T1000 (cell line): ENCODE results near the gene PATZ1.

ENCODE experiments used
- DNase-seq: peaks from one replicate; lab custom pipeline; 2025; ENCODE audit warnings: mixed read lengths; lab: John Stamatoyannopoulos, UW

The PATZ1 gene

DNA sequence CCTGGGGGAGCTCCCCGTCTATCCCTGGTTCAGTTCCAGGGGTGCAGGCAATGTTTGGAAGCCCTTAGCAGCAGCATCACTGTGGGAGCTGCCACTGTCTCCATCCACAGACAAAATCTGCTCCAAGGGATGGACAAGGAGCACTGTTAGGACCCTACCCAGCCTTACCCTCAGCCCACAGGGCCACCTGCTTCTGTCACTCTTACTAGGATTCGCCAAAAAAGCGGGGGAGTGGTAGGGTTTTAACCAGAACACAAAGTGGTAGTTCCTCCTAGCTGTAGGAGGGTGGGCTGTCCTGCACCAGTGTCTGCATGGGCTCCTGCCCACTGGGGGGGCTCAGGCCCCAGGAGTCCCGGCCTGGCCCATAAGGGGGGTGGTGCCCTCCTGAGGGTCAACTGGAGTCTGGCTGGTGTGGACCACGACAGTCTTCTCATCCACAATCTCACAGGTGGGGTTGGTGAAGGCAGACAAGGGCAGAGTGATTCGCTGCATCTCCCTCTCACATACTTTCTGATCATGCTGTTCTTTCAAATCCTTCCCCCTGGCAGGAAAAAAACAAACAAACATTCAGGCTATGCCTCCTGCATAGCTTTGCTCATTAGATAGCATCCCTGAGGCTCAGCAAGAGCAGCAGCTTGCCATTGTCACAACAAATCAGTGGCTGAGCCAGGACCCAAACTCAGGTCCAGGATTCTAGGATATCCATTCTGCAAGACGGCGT is 63.2 kb downstream of the PATZ1 start:
- no peak for DNase-seq

DNA sequence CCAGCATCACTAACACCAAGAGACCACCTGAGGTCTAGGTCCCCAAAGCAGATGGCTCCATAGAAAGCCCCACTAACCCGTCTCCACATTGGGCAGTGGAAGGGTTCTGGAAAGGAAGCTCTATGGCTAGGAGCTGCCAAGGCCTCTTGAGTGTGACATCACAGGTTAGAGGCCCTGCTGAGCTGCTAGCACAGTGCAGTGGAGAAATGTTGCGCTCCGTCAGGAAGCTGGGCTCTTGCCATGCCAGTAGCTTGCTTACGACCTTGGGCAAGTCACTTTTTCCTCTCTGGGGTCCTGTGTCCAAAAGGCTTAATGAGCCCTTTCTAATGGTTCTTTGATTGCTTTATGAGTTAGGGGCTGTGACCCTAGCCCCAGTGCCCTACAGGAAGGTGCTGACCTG is 64.4 kb downstream of the PATZ1 start:
- no peak for DNase-seq

DNA sequence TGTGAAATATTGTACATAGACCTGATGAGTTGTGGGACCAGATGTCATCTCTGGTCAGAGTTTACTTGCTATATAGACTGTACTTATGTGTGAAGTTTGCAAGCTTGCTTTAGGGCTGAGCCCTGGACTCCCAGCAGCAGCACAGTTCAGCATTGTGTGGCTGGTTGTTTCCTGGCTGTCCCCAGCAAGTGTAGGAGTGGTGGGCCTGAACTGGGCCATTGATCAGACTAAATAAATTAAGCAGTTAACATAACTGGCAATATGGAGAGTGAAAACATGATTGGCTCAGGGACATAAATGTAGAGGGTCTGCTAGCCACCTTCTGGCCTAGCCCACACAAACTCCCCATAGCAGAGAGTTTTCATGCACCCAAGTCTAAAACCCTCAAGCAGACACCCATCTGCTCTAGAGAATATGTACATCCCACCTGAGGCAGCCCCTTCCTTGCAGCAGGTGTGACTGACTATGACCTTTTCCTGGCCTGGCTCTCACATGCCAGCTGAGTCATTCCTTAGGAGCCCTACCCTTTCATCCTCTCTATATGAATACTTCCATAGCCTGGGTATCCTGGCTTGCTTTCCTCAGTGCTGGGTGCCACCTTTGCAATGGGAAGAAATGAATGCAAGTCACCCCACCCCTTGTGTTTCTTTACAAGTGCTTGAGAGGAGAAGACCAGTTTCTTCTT is 66.2 kb downstream of the PATZ1 start:
- DNase-seq: no peak

DNA sequence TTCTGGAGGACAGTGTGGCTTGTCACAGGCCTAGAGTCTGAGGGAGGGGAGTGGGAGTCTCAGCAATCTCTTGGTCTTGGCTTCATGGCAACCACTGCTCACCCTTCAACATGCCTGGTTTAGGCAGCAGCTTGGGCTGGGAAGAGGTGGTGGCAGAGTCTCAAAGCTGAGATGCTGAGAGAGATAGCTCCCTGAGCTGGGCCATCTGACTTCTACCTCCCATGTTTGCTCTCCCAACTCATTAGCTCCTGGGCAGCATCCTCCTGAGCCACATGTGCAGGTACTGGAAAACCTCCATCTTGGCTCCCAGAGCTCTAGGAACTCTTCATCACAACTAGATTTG is 66.8 kb downstream of the PATZ1 start:
- DNase-seq: no peak

DNA sequence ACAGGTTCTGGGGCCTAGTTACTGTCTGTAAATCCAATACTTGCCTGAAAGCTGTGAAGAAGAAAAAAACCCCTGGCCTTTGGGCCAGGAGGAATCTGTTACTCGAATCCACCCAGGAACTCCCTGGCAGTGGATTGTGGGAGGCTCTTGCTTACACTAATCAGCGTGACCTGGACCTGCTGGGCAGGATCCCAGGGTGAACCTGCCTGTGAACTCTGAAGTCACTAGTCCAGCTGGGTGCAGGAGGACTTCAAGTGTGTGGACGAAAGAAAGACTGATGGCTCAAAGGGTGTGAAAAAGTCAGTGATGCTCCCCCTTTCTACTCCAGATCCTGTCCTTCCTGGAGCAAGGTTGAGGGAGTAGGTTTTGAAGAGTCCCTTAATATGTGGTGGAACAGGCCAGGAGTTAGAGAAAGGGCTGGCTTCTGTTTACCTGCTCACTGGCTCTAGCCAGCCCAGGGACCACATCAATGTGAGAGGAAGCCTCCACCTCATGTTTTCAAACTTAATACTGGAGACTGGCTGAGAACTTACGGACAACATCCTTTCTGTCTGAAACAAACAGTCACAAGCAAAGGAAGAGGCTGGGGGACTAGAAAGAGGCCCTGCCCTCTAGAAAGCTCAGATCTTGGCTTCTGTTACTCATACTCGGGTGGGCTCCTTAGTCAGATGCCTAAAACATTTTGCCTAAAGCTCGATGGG is 67.4 kb downstream of the PATZ1 start:
- no peak for DNase-seq

DNA sequence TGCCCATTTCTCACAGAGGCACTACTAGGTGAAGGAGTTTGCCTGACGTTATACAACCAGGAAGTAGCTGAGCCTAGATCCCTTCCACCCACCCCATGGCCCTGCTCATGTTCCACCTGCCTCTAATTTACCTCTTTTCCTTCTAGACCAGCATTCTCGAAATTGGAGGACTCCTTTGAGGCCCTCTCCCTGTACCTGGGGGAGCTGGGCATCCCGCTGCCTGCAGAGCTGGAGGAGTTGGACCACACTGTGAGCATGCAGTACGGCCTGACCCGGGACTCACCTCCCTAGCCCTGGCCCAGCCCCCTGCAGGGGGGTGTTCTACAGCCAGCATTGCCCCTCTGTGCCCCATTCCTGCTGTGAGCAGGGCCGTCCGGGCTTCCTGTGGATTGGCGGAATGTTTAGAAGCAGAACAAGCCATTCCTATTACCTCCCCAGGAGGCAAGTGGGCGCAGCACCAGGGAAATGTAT is 68.0 kb downstream of the PATZ1 start:
- no peak for DNase-seq

DNA sequence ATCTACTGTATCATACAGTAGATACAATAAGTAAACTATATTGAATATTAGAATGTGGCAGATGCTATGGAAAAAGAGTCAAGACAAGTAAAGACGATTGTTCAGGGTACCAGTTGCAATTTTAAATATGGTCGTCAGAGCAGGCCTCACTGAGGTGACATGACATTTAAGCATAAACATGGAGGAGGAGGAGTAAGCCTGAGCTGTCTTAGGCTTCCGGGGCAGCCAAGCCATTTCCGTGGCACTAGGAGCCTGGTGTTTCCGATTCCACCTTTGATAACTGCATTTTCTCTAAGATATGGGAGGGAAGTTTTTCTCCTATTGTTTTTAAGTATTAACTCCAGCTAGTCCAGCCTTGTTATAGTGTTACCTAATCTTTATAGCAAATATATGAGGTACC is 68.4 kb downstream of the PATZ1 start:
- no peak for DNase-seq

DNA sequence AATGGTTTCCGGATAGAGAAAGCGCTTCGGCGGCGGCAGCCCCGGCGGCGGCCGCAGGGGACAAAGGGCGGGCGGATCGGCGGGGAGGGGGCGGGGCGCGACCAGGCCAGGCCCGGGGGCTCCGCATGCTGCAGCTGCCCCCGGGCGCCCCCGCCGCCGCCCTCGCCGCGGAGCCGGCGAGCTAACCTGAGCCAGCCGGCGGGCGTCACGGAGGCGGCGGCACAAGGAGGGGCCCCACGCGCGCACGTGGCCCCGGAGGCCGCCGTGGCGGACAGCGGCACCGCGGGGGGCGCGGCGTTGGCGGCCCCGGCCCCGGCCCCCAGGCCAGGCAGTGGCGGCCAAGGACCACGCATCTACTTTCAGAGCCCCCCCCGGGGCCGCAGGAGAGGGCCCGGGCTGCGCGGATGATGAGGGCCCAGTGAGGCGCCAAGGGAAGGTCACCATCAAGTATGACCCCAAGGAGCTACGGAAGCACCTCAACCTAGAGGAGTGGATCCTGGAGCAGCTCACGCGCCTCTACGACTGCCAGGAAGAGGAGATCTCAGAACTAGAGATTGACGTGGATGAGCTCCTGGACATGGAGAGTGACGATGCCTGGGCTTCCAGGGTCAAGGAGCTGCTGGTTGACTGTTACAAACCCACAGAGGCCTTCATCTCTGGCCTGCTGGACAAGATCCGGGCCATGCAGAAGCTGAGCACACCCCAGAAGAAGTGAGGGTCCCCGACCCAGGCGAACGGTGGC is 69.5 kb downstream of the PATZ1 start:
- DNase-seq: no peak
